H9 (cell line): ENCODE results near the gene MYOCD. TPM values are rescaled to one million over a fixed set of nuclear protein-coding genes. Genes with fewer than 3 reads are reported as not detected.

Experiments
- DNase-seq: peaks from one replicate; pipeline ENCODE4 v3.0.0-alpha.2; 2017
- H2AFZ ChIP-seq: one replicate; pipeline ENCODE4 v1.6.1; 2013; ENCODE audit warnings: mild to moderate bottlenecking, low read length, control low read depth, moderate library complexity
- H2AK5ac ChIP-seq: 2 replicates; pipeline ENCODE4 v1.6.1; 2013; ENCODE audit warnings: low read length, control low read depth, mixed read lengths; ENCODE audit not compliant: insufficient read length
- H2BK120ac ChIP-seq: one replicate; pipeline ENCODE4 v1.6.1; 2013; ENCODE audit warnings: low read depth, mild to moderate bottlenecking, low read length, control low read depth, inconsistent platforms; ENCODE audit not compliant: poor library complexity, severe bottlenecking
- H2BK12ac ChIP-seq: 2 replicates; pipeline ENCODE4 v1.6.1; 2013; ENCODE audit warnings: low read length, control low read depth, mixed read lengths, low read depth; ENCODE audit not compliant: insufficient read length
- H2BK15ac ChIP-seq: 2 replicates; pipeline ENCODE4 v1.6.1; 2013; ENCODE audit warnings: low read depth, low read length, control low read depth
- H2BK20ac ChIP-seq: one replicate; pipeline ENCODE4 v1.6.1; 2013; ENCODE audit warnings: low read depth, mild to moderate bottlenecking, low read length, control low read depth, inconsistent platforms; ENCODE audit not compliant: poor library complexity, severe bottlenecking
- H2BK5ac ChIP-seq: 2 replicates; pipeline ENCODE4 v1.6.1; 2013; ENCODE audit warnings: low read length, control low read depth, mixed read lengths; ENCODE audit not compliant: insufficient read length
- H3K14ac ChIP-seq: 2 replicates; pipeline ENCODE4 v1.6.1; 2013; ENCODE audit warnings: low read length, control low read depth; ENCODE audit not compliant: insufficient read depth
- H3K18ac ChIP-seq: 2 replicates; pipeline ENCODE4 v1.6.1; 2013; ENCODE audit warnings: low read depth, mild to moderate bottlenecking, mixed read lengths, low read length, control low read depth; ENCODE audit not compliant: insufficient read length
- H3K23ac ChIP-seq: 2 replicates; pipeline ENCODE4 v1.6.1; 2013; ENCODE audit warnings: low read length, control low read depth, mixed read lengths, low read depth; ENCODE audit not compliant: insufficient read length
- H3K23me2 ChIP-seq: 2 replicates; pipeline ENCODE4 v1.6.1; 2013; ENCODE audit warnings: low read depth, mild to moderate bottlenecking, mixed read lengths, low read length, control low read depth; ENCODE audit not compliant: insufficient read length, poor library complexity, severe bottlenecking
- H3K27ac ChIP-seq: 2 replicates; pipeline ENCODE4 v1.5.1; 2013; ENCODE audit warnings: low read length, control low read depth, mixed read lengths, low read depth; ENCODE audit not compliant: insufficient read length
- H3K27me3 ChIP-seq: 2 replicates; pipeline ENCODE4 v1.6.1; 2013; ENCODE audit warnings: low read length, control low read depth, inconsistent platforms; ENCODE audit not compliant: insufficient read depth
- H3K4ac ChIP-seq: 2 replicates; pipeline ENCODE4 v1.6.1; 2013; ENCODE audit warnings: low read depth, mild to moderate bottlenecking, control low read depth, inconsistent platforms, low read length, moderate library complexity
- H3K4me1 ChIP-seq: 2 replicates; pipeline ENCODE4 v1.6.1; 2013; ENCODE audit warnings: low read length, control low read depth, inconsistent platforms; ENCODE audit not compliant: insufficient read depth
- H3K4me2 ChIP-seq: 2 replicates; pipeline ENCODE4 v1.6.1; 2013; ENCODE audit warnings: low read length, control low read depth, mixed read lengths; ENCODE audit not compliant: insufficient read length, insufficient read depth
- H3K56ac ChIP-seq: 2 replicates; pipeline ENCODE4 v1.6.1; 2013; ENCODE audit warnings: low read depth, mild to moderate bottlenecking, mixed read lengths, low read length, control low read depth; ENCODE audit not compliant: insufficient read length
- H3K79me1 ChIP-seq: 2 replicates; pipeline ENCODE4 v1.6.1; 2013; ENCODE audit warnings: low read depth, mild to moderate bottlenecking, moderate library complexity, low read length, control low read depth, inconsistent platforms; ENCODE audit not compliant: insufficient read depth, poor library complexity, severe bottlenecking
- H3K79me2 ChIP-seq: 2 replicates; pipeline ENCODE4 v1.6.1; 2013; ENCODE audit warnings: low read length, control low read depth, inconsistent platforms; ENCODE audit not compliant: insufficient read depth
- H3K9ac ChIP-seq: 2 replicates; pipeline ENCODE4 v1.6.1; 2013; ENCODE audit warnings: low read length, control low read depth, mixed read lengths; ENCODE audit not compliant: insufficient read length; ENCODE audit errors: extremely low read depth
- H3K9me3 ChIP-seq: one replicate; pipeline ENCODE4 v1.6.1; 2013; ENCODE audit warnings: low read depth, low read length, inconsistent platforms; ENCODE audit not compliant: control insufficient read depth
- H3T11ph ChIP-seq: one replicate; pipeline ENCODE4 v1.6.1; 2013; ENCODE audit warnings: mild to moderate bottlenecking, low read length, control low read depth, inconsistent platforms
- H4K20me1 ChIP-seq: one replicate; pipeline ENCODE4 v1.6.1; 2013; ENCODE audit not compliant: control insufficient read depth, insufficient read length, insufficient read depth
- H4K5ac ChIP-seq: 2 replicates; pipeline ENCODE4 v1.6.1; 2013; ENCODE audit warnings: low read depth, mild to moderate bottlenecking, mixed read lengths, low read length, control low read depth; ENCODE audit not compliant: insufficient read length
- H4K8ac ChIP-seq: replicated peaks from 2 replicates; pipeline ENCODE4 v1.6.1; 2013; ENCODE audit warnings: low read length, control low read depth, mixed read lengths, low read depth; ENCODE audit not compliant: insufficient read length
- H4K91ac ChIP-seq: 2 replicates; pipeline ENCODE4 v1.6.1; 2013; ENCODE audit warnings: low read depth, mild to moderate bottlenecking, moderate library complexity, mixed read lengths, low read length, control low read depth; ENCODE audit not compliant: insufficient read length
- H3K27ac Mint-ChIP-seq, 3 experiments: 2 replicates in 2 of 3; 3 replicates in 1 of 3; pipeline ENCODE4 v1.8.0; 2020 to 2021; ENCODE audit warnings: mixed read lengths in 3 of 3, mild to moderate bottlenecking in 1 of 3, moderate library complexity in 1 of 3
- H3K27me3 Mint-ChIP-seq: 2 replicates; pipeline ENCODE4 v1.8.0; 2021; ENCODE audit warnings: low read depth, mild to moderate bottlenecking, moderate library complexity, mixed read lengths
- H3K36me3 Mint-ChIP-seq, 3 experiments: 2 replicates in 2 of 3; 3 replicates in 1 of 3; pipeline ENCODE4 v1.8.0; 2020 to 2021; ENCODE audit warnings: low read depth in 3 of 3, mixed read lengths in 3 of 3; ENCODE audit not compliant: insufficient read depth in 1 of 3
- H3K4me1 Mint-ChIP-seq, 2 experiments: 2 replicates each; pipeline ENCODE4 v1.8.0; 2020; ENCODE audit warnings: mixed read lengths in 2 of 2
- H3K4me3 Mint-ChIP-seq, 2 experiments: 2 replicates in 1 of 2; 3 replicates in 1 of 2; pipeline ENCODE4 v1.8.0; 2020 to 2021; ENCODE audit warnings: mild to moderate bottlenecking in 2 of 2, mixed read lengths in 2 of 2, moderate library complexity in 1 of 2
- H3K9me3 Mint-ChIP-seq, 2 experiments: 2 replicates in 1 of 2; 3 replicates in 1 of 2; pipeline ENCODE4 v1.8.0; 2020; ENCODE audit warnings: mild to moderate bottlenecking in 2 of 2, mixed read lengths in 2 of 2, moderate library complexity in 1 of 2
- WGBS: extraction: QIAGEN DNeasy Blood & Tissue Kit; methylation state at CpG from one replicate; pipeline ENCODE4 v1.1.7; 2013; ENCODE audit warnings: missing lambda C conversion rate, low lambda C conversion rate, mixed read lengths; ENCODE audit not compliant: insufficient read length; ENCODE audit errors: extremely low coverage; 5-methylcytosine and 5-hydroxymethylcytosine counted together
- total RNA-seq: library from RNA; stranded (reverse); gene quantifications from 2 replicates; pipeline ENCODE4 v1.2.1, GENCODE V29; 2021
- TF ChIP-seq, protein P1 (sequence below): fragments of 200-600 bp; sonication (generic); conservative IDR thresholded peaks from 3 replicates; pipeline ENCODE4 v1.8.0; 2021; ENCODE audit warnings: antibody characterized with exemption, mild to moderate bottlenecking

MYOCD gene
- total RNA-seq, 1 experiment from 2014 or later = 0.17 TPM

DNA sequence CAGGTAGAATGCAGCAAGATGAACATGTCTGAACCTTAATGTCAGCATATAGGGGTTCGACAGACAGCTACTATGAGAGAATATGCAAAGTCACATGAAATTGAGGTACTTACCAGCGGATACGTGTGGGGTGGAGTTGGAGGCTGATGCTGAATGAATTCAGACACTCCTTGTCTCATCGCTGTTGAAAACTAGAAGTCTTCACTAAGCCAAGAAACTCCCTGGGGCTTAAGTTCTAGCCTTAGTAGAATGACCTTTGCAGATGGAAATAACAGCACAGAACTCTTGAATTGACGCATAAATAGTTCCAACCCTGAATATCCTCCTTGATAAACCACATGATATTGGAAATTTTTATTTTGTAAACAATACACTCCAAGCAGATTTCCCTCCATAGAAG is 32.9 kb upstream of the MYOCD start:
- no peak overlapping the region for H3K9ac ChIP-seq
- H3K27me3 Mint-ChIP-seq = no peaks in the 10 kb centered on the region
- H3K14ac ChIP-seq = no peak overlapping the region
- H2BK120ac ChIP-seq = no peak overlapping the region
- H2BK15ac ChIP-seq = no peak overlapping the region
- no peaks in the 10 kb centered on the region for H3K27me3 ChIP-seq
- H3K4me1 Mint-ChIP-seq = peaks cover 13 to 24% of the 10 kb centered on the region in 2 experiments
- no peak overlapping the region for H2BK20ac ChIP-seq
- no peak overlapping the region for H2AK5ac ChIP-seq
- no peaks in the 10 kb centered on the region for H3K36me3 Mint-ChIP-seq
- no peak overlapping the region for H3K4me2 ChIP-seq
- no peak for DNase-seq
- H3K79me2 ChIP-seq = no peaks in the 10 kb centered on the region
- no peak overlapping the region for H3K4me3 Mint-ChIP-seq
- H2BK12ac ChIP-seq = no peak overlapping the region
- no peaks in the 10 kb centered on the region for H3K79me1 ChIP-seq
- no peak overlapping the region for H2AFZ ChIP-seq
- no peaks in the 10 kb centered on the region for H4K20me1 ChIP-seq
- H3K18ac ChIP-seq = no peak overlapping the region
- H4K8ac ChIP-seq = no peak overlapping the region
- no peak overlapping the region for H4K5ac ChIP-seq
- H3K4ac ChIP-seq = no peak overlapping the region
- no peak overlapping the region for H3K23ac ChIP-seq
- H3K4me1 ChIP-seq = no peaks in the 10 kb centered on the region
- WGBS = no CpG with 5 or more reads among the region's 5 CpGs
- no peaks in the 10 kb centered on the region for H3K9me3 ChIP-seq
- TF ChIP-seq, protein P1, sequence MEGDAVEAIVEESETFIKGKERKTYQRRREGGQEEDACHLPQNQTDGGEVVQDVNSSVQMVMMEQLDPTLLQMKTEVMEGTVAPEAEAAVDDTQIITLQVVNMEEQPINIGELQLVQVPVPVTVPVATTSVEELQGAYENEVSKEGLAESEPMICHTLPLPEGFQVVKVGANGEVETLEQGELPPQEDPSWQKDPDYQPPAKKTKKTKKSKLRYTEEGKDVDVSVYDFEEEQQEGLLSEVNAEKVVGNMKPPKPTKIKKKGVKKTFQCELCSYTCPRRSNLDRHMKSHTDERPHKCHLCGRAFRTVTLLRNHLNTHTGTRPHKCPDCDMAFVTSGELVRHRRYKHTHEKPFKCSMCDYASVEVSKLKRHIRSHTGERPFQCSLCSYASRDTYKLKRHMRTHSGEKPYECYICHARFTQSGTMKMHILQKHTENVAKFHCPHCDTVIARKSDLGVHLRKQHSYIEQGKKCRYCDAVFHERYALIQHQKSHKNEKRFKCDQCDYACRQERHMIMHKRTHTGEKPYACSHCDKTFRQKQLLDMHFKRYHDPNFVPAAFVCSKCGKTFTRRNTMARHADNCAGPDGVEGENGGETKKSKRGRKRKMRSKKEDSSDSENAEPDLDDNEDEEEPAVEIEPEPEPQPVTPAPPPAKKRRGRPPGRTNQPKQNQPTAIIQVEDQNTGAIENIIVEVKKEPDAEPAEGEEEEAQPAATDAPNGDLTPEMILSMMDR = no peak
- no peak overlapping the region for H2BK5ac ChIP-seq
- H3K23me2 ChIP-seq = no peaks in the 10 kb centered on the region
- H4K91ac ChIP-seq = no peak overlapping the region
- no peak overlapping the region for H3K27ac ChIP-seq
- no peak overlapping the region for H3T11ph ChIP-seq
- no peak overlapping the region for H3K56ac ChIP-seq
- no peak overlapping the region for H3K27ac Mint-ChIP-seq
- H3K9me3 Mint-ChIP-seq = no peaks in the 10 kb centered on the region; a peak in 1 of 5 replicates
